ENCODE results near the gene COL28A1.
A peak's percentile ranks its signal among the peaks of the same experiment; 100 is the strongest.

COL28A1 gene

GRCh38 chr7:7452652-7453051 is 83.0 kb downstream of the COL28A1 start:
- DNase-seq = no peak

DNA sequence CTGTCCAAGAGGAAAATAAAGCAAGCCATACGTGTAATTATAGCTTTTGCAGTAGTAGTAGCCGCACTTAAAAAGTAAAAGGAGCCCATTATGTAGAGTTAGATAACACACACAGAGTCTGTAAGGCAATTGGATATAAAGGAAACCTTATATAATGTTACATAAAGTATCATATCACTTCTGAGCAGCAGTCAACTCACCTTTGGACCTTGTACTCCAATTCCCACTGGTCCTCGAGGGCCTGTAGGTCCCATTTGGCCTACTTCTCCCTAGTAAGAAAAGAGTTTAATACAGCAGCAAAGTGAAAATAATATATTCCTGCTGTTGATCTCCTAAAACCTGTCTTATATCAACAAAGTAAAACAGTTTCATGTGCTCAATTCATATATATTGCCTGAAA is 83.6 kb downstream of the COL28A1 start:
- no peak for DNase-seq

- DNase-seq = no peak
Observed at GRCh38 chr7:7449055-7449454, 86.6 kb downstream of the COL28A1 start.

GRCh38 chr7:7446616-7447015 is 89.1 kb downstream of the COL28A1 start:
- no peak for DNase-seq

- no peak for DNase-seq
Observed at GRCh38 chr7:7443806-7444350, 91.8 kb downstream of the COL28A1 start.

GRCh38 chr7:7439564-7439963 is 96.1 kb downstream of the COL28A1 start:
- no peak for DNase-seq

- no peak for DNase-seq
Observed at GRCh38 chr7:7438851-7439250, 96.8 kb downstream of the COL28A1 start.

DNA sequence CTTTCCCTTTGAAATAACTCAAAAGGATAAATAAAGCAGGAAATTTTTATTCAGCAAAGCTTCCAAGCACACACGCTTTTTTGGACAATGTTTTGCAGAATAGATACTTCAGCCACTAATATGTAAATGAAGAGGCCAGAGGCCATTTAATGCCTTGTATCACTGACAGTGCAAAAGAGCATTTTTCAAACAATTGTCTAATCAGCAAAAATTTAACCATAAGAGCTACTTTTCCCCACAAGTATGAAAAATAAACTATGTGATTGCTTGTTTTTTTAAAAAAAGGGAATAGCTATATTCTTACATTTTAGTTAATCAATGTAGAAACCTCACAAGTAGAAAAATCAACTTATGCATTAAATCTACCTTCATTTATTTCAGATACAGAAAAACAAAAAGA is 99.7 kb downstream of the COL28A1 start:
- no peak for DNase-seq

- DNase-seq = no peak
Observed at GRCh38 chr7:7434329-7434728, 101.3 kb downstream of the COL28A1 start.

DNA sequence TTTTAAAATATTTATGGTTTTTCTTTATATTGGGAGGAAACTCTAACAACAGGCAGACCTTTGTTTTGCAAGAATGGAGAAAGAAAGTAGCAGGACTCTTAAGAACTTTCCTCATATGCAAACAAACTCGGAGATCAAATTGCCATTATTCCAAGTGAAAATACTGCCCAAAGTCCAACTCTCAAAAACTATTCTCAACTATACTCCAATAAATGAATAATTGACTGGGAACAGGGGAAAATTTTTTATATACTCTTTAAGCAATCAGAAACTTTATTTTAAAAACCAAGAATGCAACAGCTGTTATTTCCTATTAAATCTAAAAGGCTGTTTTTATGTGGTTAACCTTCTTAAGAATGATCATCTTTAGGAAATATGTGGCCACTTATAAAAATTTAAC is 101.9 kb downstream of the COL28A1 start:
- no peak for DNase-seq

- DNase-seq = no peak
Observed at GRCh38 chr7:7432979-7433378, 102.7 kb downstream of the COL28A1 start.

DNA sequence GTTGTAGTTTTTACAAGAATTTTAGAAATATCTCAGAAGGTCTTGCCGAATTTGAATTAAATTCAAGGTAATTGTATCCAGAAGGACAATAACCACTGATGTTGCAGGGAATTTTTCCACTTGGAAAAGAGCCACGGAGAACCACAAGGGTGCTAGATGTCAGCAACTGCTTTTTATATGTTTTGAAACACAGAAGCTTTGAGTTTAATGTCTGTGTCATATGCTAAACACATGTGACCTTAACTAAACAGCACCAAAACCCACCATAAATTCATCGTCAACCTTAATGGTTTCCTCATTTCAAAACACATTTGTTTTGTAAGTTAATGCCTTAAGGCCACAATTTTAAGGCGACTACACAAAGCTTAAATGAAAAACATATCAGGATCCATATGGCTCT is 106.9 kb downstream of the COL28A1 start:
- DNase-seq = no peak

- DNase-seq = no peak
Observed at GRCh38 chr7:7427363-7427762, 108.3 kb downstream of the COL28A1 start.

- DNase-seq = no peak
Observed at GRCh38 chr7:7426676-7427075, 109.0 kb downstream of the COL28A1 start.

- no peak for DNase-seq
Observed at GRCh38 chr7:7425321-7425720, 110.4 kb downstream of the COL28A1 start.

GRCh38 chr7:7424151-7424873 is 111.4 kb downstream of the COL28A1 start:
- DNase-seq = peak; percentile 49

GRCh38 chr7:7422641-7423040 is 113.0 kb downstream of the COL28A1 start:
- no peak for DNase-seq

GRCh38 chr7:7421826-7422225 is 113.8 kb downstream of the COL28A1 start:
- no peak for DNase-seq

GRCh38 chr7:7418997-7419396 is 116.7 kb downstream of the COL28A1 start:
- DNase-seq = no peak

- no peak for DNase-seq
Observed at GRCh38 chr7:7417851-7418250, 117.8 kb downstream of the COL28A1 start.

DNA sequence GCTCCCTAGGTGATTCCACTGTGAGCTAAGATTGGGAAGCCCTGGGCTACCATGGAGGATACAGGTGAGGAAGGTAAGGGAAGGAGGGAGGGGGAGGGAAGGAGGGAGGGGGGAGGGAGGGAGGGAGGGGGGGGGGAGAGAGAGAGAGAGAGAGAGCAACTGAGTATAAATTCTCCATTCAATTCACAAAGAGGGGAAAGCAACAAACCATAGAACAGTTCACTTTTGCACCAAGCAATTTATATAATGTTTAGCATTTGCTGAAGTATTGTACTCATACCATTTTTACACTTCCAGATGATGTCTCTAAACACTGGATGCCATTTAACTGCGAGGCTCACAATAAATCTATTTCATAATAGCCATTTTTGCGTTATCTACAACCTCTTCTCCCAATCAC is 118.3 kb downstream of the COL28A1 start:
- no peak for DNase-seq

GRCh38 chr7:7416031-7416858 is 119.4 kb downstream of the COL28A1 start:
- no peak for DNase-seq

- no peak for DNase-seq
Observed at GRCh38 chr7:7414791-7415603, 120.7 kb downstream of the COL28A1 start.

Data from NCI-H1436 treated with DMSO at 0.1 percent for 48 hours (cell line).